ENCODE results near the gene DOCK10. TPM values are rescaled to one million over a fixed set of nuclear protein-coding genes. Genes with fewer than 3 reads are reported as not detected.

The DOCK10 gene
- total RNA-seq, 1 experiment from 2014 or later, result 2.9 TPM

- no peaks in the 10 kb centered on the region; the same call in 1 of the 2 replicates for H3K27me3 Mint-ChIP-seq (ENCODE audit: low read depth)
- H3K4me3 Mint-ChIP-seq, result no peak overlapping the region
- ChIA-PET CTCF (no interaction called here), POLR2A (no interaction called here)
- DNase-seq (ENCODE audit: low spot score) (no peak), ATAC-seq (no peak)
- TF ChIP-seq PRDM15 (CRISPR knock-in tag; IDR thresholded peaks at IDR 0.05), result no peak
- H3K36me3 Mint-ChIP-seq, result no peaks in the 10 kb centered on the region
- no peak overlapping the region for H3K27ac Mint-ChIP-seq
- no peaks in the 10 kb centered on the region; the same call in 1 of the 2 replicates for H3K4me1 Mint-ChIP-seq
- H3K9me3 Mint-ChIP-seq, result no peaks in the 10 kb centered on the region
Measured at GRCh38 chr2:225031599-225031998, 10.7 kb downstream of the DOCK10 start.

GRCh38 chr2:225030893-225031292 lies 11.4 kb downstream of the DOCK10 start:
- no peak for ATAC-seq
- Mint-ChIP-seq H3K27me3 (ENCODE audit: low read depth) (no peaks in the 10 kb centered on the region; the same call in 1 of the 2 replicates), H3K27ac (no peak overlapping the region), H3K36me3 (no peaks in the 10 kb centered on the region), H3K4me3 (no peak overlapping the region), H3K9me3 (no peaks in the 10 kb centered on the region), H3K4me1 (no peaks in the 10 kb centered on the region; the same call in 1 of the 2 replicates)
- CTCF ChIA-PET, result no interaction called here
- TF ChIP-seq SOX15 (CRISPR knock-in tag; IDR thresholded peaks at IDR 0.05) (no peak), CTCF (IDR thresholded peaks at IDR 0.05) (no peak), JAZF1 (CRISPR knock-in tag; IDR thresholded peaks at IDR 0.05) (no peak), ESRRA (CRISPR knock-in tag; IDR thresholded peaks at IDR 0.05; ENCODE audit: borderline replicate concordance) (no peak), ATF2 (CRISPR knock-in tag; IDR thresholded peaks at IDR 0.05; ENCODE audit: borderline replicate concordance, low read depth) (no peak), NFYB (CRISPR knock-in tag; conservative IDR thresholded peaks at IDR 0.05; ENCODE audit: low read depth) (no peak), JUN (CRISPR knock-in tag; IDR thresholded peaks at IDR 0.05) (no peak), IRF2 (CRISPR knock-in tag; IDR thresholded peaks at IDR 0.05; ENCODE audit: borderline replicate concordance, low read depth) (no peak), KAT7 (CRISPR knock-in tag; IDR thresholded peaks at IDR 0.05; ENCODE audit: borderline replicate concordance) (no peak), HMGXB4 (CRISPR knock-in tag; IDR thresholded peaks at IDR 0.05) (no peak), ZNF416 (CRISPR knock-in tag; IDR thresholded peaks at IDR 0.05) (no peak), ZNF423 (CRISPR knock-in tag; IDR thresholded peaks at IDR 0.05) (no peak), ATF3 (CRISPR knock-in tag; conservative IDR thresholded peaks at IDR 0.05) (no peak), MXD4 (CRISPR knock-in tag; IDR thresholded peaks at IDR 0.05; ENCODE audit: borderline replicate concordance) (no peak), GRHL2 (CRISPR knock-in tag; IDR thresholded peaks at IDR 0.05; ENCODE audit: insufficient replicate concordance, severe bottlenecking) (no peak), ZNF396 (CRISPR knock-in tag; IDR thresholded peaks at IDR 0.05; ENCODE audit: borderline replicate concordance) (no peak), E2F4 (CRISPR knock-in tag; IDR thresholded peaks at IDR 0.05; ENCODE audit: borderline replicate concordance, low read depth) (no peak)
- POLR2A ChIA-PET, result no interaction called here
- no peak for DNase-seq (ENCODE audit: low spot score)
